Measurements from ENCODE around the gene ARHGAP25. TPM values are rescaled to one million over a fixed set of nuclear protein-coding genes. Genes with fewer than 3 reads are reported as not detected.

The ARHGAP25 gene
- total and polyA plus RNA-seq, 2 of the 4 experiments (the other 2 are of a cell fraction): 0.29 to 0.36 TPM

DNA sequence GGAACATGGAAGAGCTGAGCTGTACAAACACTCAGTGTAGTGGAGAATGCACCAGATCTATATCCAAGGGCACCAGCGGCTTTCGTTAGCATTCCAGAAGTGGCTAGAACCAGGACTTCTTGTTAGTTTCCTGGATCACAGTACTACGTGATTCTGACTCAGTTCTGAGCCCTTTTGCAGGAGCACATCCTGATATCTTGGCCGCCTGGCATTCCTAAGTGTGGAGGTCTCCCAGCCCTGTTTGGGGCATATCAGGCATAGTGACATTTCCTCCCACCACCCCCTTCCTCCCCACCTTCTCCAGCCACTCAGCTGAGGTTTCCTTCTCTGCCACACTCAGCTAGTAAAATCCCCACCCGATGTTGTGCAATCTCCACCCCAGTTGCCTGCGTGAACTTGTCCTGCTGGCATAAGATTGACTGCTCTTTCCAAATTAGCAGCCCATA lies 73.2 kb downstream of the ARHGAP25 start:
- H3K27ac ChIP-seq (ENCODE audit: insufficient read depth, low read length): no peak overlapping the region
- H3K4ac ChIP-seq (ENCODE audit: low read depth, low read length): peak overlapping the region; percentile 33; the same call in 1 of the 2 replicates
- H2BK20ac ChIP-seq (ENCODE audit: low read depth, low read length): peak overlapping the region; percentile 14; the same call in 1 of the 2 replicates
- no peak overlapping the region for H4K5ac ChIP-seq (ENCODE audit: low read depth, low read length)
- H3K18ac ChIP-seq (ENCODE audit: low read depth, low read length): no peak overlapping the region
- no peaks in the 10 kb centered on the region for H4K20me1 ChIP-seq (ENCODE audit: insufficient read depth, low read length)
- no peak overlapping the region for H3K4me3 ChIP-seq (ENCODE audit: insufficient read depth, low read depth, low read length)
- no peak; the same call in 1 of the 2 replicates for ATAC-seq (ENCODE audit: low read depth)
- H2BK5ac ChIP-seq (ENCODE audit: low read depth, low read length, poor library complexity, severe bottlenecking): no peak overlapping the region
- peak; percentile 12 for DNase-seq
- WGBS, 2 experiments (ENCODE audit: extremely low coverage in 2 of 2, insufficient read length in 1 of 2): 86% methylated on average over 4 of the region's 6 CpGs; no CpG with 5 or more reads in 1 of the 2 experiments
- no peaks in the 10 kb centered on the region for H3K79me1 ChIP-seq (ENCODE audit: low read depth in 1 of 2, low read length in 2 of 2)
- peak overlapping the region; percentile 63 for H2AK5ac ChIP-seq (ENCODE audit: low read depth, low read length)
- H3K56ac ChIP-seq (ENCODE audit: extremely low read depth, insufficient read depth, low read length): no peak overlapping the region
- TF ChIP-seq RCOR1 (IDR thresholded peaks at IDR 0.05; ENCODE audit: insufficient replicate concordance, low read length): no peak
- TF ChIP-seq CEBPB (IDR thresholded peaks at IDR 0.05; ENCODE audit: low read depth, low read length): peak; percentile 85
- peak overlapping the region; percentile 45; the same call in 1 of the 2 replicates for H4K91ac ChIP-seq (ENCODE audit: insufficient read depth, low read depth, low read length)
- ChIA-PET CTCF (no interaction called here), POLR2A (ENCODE audit: unreplicated experiment) (no interaction called here)
- H2AK9ac ChIP-seq (replicated peaks; ENCODE audit: low read depth, low read length, poor library complexity): peak overlapping the region; percentile 13
- peak overlapping the region; percentile 55 for H2AFZ ChIP-seq (replicated peaks; ENCODE audit: low read length, poor library complexity)
- peaks cover 10% of the 10 kb centered on the region for H3K9me1 ChIP-seq (ENCODE audit: insufficient read depth, low read length)
- no peak overlapping the region for H3K4me2 ChIP-seq (ENCODE audit: low read depth, low read length)
- intact Hi-C loops (cut with micrococcal nuclease): loop anchor here (5.0 kb wide), 1 partner anchor 41 kb away; no protein-coding TSS in a partner anchor
- H3K23ac ChIP-seq (ENCODE audit: low read depth, low read length): no peak overlapping the region
- no peak overlapping the region for H4K8ac ChIP-seq (ENCODE audit: low read depth in 2 of 2, low read length in 2 of 2)
- peaks cover 2% of the 10 kb centered on the region for H3K27me3 ChIP-seq (ENCODE audit: control insufficient read depth, insufficient read depth, low read length)
- BruUV-seq (replicated peaks): no TSS peak
- H3K4me1 ChIP-seq (ENCODE audit: control insufficient read depth, insufficient read depth, low read length): peaks cover 10% of the 10 kb centered on the region
- dilution Hi-C loops (cut with HindIII; ENCODE audit: low sequenced_read_pairs, unreplicated experiment): no loop called here
- no peak overlapping the region; the same call in 2 of the 3 replicates for H2BK15ac ChIP-seq (ENCODE audit: low read depth, low read length)
- in situ Hi-C loops (cut with MboI; ENCODE audit: low sequenced_read_pairs): no loop called here
- H3K14ac ChIP-seq (replicated peaks; ENCODE audit: low read depth, low read length): no peak overlapping the region; the same call in 1 of the 2 replicates
- H2BK120ac ChIP-seq (ENCODE audit: low read depth, low read length): peak overlapping the region; percentile 4; the same call in 1 of the 2 replicates
- H3K9ac ChIP-seq (ENCODE audit: low read depth, low read length): no peak overlapping the region
- no peaks in the 10 kb centered on the region for H3K36me3 ChIP-seq (ENCODE audit: control insufficient read depth, insufficient read depth, low read length)
- H3K9me3 ChIP-seq (ENCODE audit: control insufficient read depth, insufficient read depth, low read length): no peaks in the 10 kb centered on the region
